Ectodermal cell (in vitro differentiated cells): Measurements from ENCODE around the gene SLC16A1.
A peak's percentile ranks its signal among the peaks of the same experiment; 100 is the strongest.

Experiments
- H3K27ac ChIP-seq: 2 replicates; pipeline ENCODE4 v1.7.0; 2013; ENCODE audit warnings: mild to moderate bottlenecking, low read depth, low read length; ENCODE audit not compliant: insufficient read depth, poor library complexity, severe bottlenecking
- H3K27me3 ChIP-seq: 2 replicates; pipeline ENCODE4 v1.7.0; 2013; ENCODE audit warnings: mild to moderate bottlenecking, low read length; ENCODE audit not compliant: insufficient read depth, control insufficient read depth, poor library complexity, severe bottlenecking
- H3K36me3 ChIP-seq: one replicate; pipeline ENCODE4 v1.7.0; 2013; ENCODE audit warnings: low read length; ENCODE audit not compliant: control insufficient read depth, insufficient read depth
- H3K4me1 ChIP-seq: one replicate; pipeline ENCODE4 v1.7.0; 2013; ENCODE audit warnings: low read length; ENCODE audit not compliant: control insufficient read depth, insufficient read depth
- H3K4me3 ChIP-seq: 2 replicates; pipeline ENCODE4 v1.7.0; 2013; ENCODE audit warnings: low read depth, low read length, control low read depth; ENCODE audit not compliant: insufficient read depth
- H3K9me3 ChIP-seq: 2 replicates; pipeline ENCODE4 v1.7.0; 2013; ENCODE audit warnings: mild to moderate bottlenecking, low read length, moderate library complexity; ENCODE audit not compliant: control insufficient read depth
- WGBS, 2 experiments: methylation state at CpG; one replicate each; pipeline ENCODE4 v1.1.7; 2013; ENCODE audit warnings: missing lambda C conversion rate in 2 of 2; 5-methylcytosine and 5-hydroxymethylcytosine counted together

The SLC16A1 gene

DNA sequence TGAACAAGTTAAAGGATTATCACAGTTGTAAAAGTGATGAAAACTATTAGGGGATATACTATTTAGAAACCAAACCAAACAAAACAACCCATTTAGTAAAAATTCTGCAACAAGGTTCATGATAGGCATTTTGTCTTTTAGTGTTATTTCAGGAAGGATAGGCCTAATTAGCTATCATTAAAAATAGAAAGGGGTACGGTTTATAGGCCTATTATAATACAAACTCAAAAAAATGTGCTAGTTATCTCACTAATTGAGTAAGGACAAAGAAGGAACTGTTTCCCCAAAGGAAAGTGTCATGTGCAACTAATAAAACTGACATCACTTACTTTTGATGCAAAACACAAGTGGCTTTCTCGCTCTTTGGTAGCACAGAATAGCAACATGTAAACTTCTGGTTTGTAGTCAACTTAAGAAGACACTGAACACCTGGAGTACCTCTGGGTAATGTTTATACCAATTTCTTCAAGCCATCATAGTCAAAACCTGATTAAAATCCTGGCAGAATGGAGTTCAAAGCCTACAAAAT is 28.5 kb downstream of the SLC16A1 start:
- Histone ChIP-seq H3K9me3 (no peaks in the 10 kb centered on the region), H3K27ac (no peak overlapping the region), H3K4me1 (no peaks in the 10 kb centered on the region), H3K27me3 (no peaks in the 10 kb centered on the region), H3K36me3 (peaks cover 13% of the 10 kb centered on the region), H3K4me3 (no peak overlapping the region)
- WGBS, 2 experiments = 91 to 97% methylated on average over 1 to 2 of the region's 2 CpGs

GRCh38 chr1:112926858-112927257 is 29.1 kb downstream of the SLC16A1 start:
- Histone ChIP-seq H3K27ac (no peak overlapping the region), H3K9me3 (no peaks in the 10 kb centered on the region), H3K27me3 (no peaks in the 10 kb centered on the region), H3K4me3 (no peak overlapping the region), H3K36me3 (peaks cover 13% of the 10 kb centered on the region), H3K4me1 (no peaks in the 10 kb centered on the region)
- 85 to 87% methylated on average over 1 of the region's 1 CpG for WGBS, 2 experiments

DNA sequence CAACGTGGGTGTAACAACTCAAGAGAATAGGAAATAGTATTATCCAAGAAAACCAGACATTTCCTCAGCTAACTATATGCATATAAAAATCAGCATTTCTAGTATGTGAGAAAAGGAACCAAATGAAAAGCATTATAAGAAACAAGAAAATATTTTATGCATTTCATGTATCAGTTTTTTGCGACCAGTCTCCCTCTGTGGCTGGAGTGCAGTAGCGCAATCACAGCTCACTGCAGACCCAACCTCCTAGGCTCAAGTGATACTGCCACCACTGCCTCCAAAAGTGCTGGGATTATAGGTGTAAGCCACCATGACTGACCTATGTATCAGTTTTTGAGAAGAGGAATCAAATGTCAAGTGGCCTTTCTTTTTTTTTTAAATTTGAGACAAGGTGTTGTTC is 31.0 kb downstream of the SLC16A1 start:
- no peak overlapping the region for H3K4me3 ChIP-seq
- H3K4me1 ChIP-seq = no peaks in the 10 kb centered on the region
- H3K27ac ChIP-seq = no peak overlapping the region
- no peaks in the 10 kb centered on the region for H3K27me3 ChIP-seq
- WGBS, 2 experiments = 93 to 98% methylated on average over 2 to 3 of the region's 3 CpGs
- H3K36me3 ChIP-seq = peaks cover 20% of the 10 kb centered on the region
- H3K9me3 ChIP-seq = no peaks in the 10 kb centered on the region

DNA sequence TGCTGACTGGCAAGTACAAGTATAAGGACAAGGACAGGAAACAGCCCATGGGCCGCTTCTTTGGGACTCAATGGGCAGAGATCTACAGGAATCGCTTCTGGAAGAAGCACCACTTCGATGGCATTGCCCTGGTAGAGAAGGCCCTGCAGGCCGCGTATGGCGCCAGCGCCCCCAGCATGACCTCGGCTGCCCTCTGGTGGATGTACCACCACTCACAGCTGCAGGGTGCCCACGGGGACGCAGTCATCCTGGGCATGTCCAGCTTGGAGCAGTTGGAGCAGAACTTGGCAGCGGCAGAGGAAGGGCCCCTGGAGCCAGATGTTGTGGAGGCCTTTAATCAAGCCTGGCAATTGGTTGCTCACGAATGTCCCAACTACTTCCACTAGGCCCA is 32.0 kb downstream of the SLC16A1 start:
- 97 to 98% methylated on average over 12 of the region's 12 CpGs for WGBS, 2 experiments
- Histone ChIP-seq H3K27me3 (no peaks in the 10 kb centered on the region), H3K36me3 (peaks cover 27% of the 10 kb centered on the region), H3K9me3 (no peaks in the 10 kb centered on the region), H3K4me3 (no peak overlapping the region), H3K4me1 (no peaks in the 10 kb centered on the region), H3K27ac (no peak overlapping the region)

DNA sequence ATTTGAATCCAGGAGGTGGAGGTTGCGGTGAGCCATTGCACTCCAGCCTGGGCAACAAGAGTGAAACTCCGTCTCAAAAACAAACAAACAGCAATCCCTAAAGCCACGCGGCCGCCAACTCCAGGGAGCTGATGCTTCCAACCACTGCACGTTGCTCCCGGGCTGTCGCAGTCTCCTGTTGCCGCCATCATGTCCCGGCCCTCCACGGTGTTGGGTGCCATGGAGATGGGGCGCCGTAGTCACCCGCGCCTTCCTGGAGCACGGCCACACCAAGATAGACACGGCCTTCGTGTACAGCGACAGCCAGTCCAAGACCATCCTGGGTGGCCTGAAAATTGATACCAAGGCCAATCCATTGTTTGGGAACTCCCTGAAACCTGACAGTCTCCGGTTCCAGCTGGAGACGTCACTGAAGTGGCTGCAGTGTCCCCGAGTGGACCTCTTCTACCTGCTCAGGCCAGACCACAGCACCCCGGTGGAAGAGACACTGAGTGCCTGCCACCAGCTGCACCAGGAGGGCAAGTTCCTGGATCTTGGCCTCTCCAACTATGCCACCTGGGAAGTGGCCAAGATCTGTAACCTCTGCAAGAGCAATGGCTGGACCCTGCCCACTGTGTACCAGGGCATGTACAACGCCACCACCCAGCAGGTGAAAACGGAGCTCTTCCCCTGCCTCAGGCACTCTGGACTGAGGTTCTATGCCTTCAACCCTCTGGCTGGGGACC is 32.6 kb downstream of the SLC16A1 start:
- Histone ChIP-seq H3K36me3 (peaks cover 29% of the 10 kb centered on the region), H3K4me1 (no peaks in the 10 kb centered on the region), H3K4me3 (no peak overlapping the region), H3K9me3 (no peaks in the 10 kb centered on the region), H3K27me3 (no peaks in the 10 kb centered on the region), H3K27ac (no peak overlapping the region)
- 94 to 97% methylated on average over 24 to 25 of the region's 25 CpGs for WGBS, 2 experiments

- Histone ChIP-seq H3K4me3 (no peak overlapping the region), H3K27ac (peak overlapping the region; percentile 6), H3K4me1 (peaks cover 5% of the 10 kb centered on the region), H3K36me3 (peaks cover 9% of the 10 kb centered on the region), H3K27me3 (no peaks in the 10 kb centered on the region), H3K9me3 (no peaks in the 10 kb centered on the region)
- 77 to 83% methylated on average over 3 to 4 of the region's 5 CpGs for WGBS, 2 experiments
Observed at GRCh38 chr1:112911506-112912220, 44.3 kb downstream of the SLC16A1 start.

GRCh38 chr1:112909847-112910246 is 46.1 kb downstream of the SLC16A1 start:
- Histone ChIP-seq H3K9me3 (no peaks in the 10 kb centered on the region), H3K36me3 (peaks cover 7% of the 10 kb centered on the region), H3K4me3 (no peak overlapping the region), H3K27ac (no peak overlapping the region), H3K4me1 (peaks cover 12% of the 10 kb centered on the region), H3K27me3 (no peaks in the 10 kb centered on the region)
- 67 to 78% methylated on average over 2 of the region's 2 CpGs for WGBS, 2 experiments

DNA sequence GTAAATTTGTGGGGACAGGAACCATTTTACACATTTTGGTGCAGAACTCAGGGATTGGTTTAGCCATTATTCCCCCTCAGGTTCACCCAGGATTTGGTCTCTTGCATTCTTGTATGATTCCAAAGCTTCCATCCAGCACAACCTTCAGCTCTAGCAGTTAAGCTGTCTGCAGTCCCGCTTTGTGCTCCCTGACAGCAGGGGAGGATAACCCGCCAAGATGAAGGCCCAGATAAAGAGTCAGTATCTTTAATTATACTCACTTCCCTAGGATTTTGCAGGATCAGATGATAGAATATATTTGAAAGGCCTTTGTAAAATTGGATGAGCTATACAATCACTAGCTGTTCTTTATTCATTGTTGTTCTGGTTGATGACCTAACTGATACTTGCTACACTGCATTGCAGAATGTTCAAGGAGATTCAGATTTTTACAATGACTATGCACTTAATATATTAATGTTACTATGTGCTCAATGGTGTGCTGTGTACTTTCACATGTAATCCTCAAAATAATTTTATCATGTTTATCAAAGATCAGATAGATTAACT is 49.8 kb downstream of the SLC16A1 start:
- Histone ChIP-seq H3K9me3 (no peaks in the 10 kb centered on the region), H3K27me3 (no peaks in the 10 kb centered on the region), H3K27ac (no peak overlapping the region), H3K4me1 (peaks cover 7% of the 10 kb centered on the region), H3K36me3 (no peaks in the 10 kb centered on the region), H3K4me3 (no peak overlapping the region)
- 68 to 70% methylated on average over 2 of the region's 2 CpGs for WGBS, 2 experiments

DNA sequence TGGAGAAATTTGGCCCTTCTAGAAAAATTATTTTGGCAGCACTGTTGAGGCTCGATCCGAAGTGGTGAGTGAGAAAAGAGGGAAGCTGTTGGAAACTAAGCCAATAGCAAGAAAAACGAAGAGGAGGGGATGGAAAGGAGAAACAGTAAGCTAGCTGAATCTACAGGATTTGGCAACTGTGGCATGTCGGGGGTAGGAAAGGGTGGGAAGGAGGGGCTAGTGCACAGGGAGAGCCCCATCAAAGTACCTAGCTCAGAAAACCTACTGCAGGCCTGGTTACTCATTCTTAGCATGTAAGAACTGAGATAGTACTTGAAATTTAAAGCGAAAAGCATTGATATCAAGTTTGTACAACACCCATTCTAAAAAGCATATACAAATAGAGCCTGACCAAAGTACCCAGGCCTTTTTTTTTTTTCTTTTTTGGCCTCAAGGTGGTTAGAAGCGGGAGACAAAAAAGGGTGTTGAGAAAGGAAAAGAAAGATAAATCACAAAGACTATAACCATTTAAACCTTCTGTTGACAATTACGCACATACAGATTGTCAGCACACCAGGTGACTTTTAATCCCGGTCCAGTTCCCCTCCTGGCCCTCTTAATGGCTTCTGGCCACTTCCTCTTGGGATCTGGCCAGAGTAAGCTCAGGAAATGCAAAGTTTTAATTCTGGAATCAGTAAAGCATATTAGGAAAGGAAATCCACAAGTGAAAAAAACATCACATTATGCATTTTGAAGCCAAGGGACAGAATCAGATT is 50.4 kb downstream of the SLC16A1 start:
- H3K36me3 ChIP-seq = no peaks in the 10 kb centered on the region
- H3K27ac ChIP-seq = no peak overlapping the region
- no peaks in the 10 kb centered on the region for H3K9me3 ChIP-seq
- WGBS, 2 experiments = 67 to 69% methylated on average over 6 to 7 of the region's 8 CpGs
- H3K27me3 ChIP-seq = no peaks in the 10 kb centered on the region
- H3K4me3 ChIP-seq = no peak overlapping the region
- H3K4me1 ChIP-seq = peaks cover 7% of the 10 kb centered on the region
